ENCODE data around the gene MSMO1. TPM values are rescaled to one million over a fixed set of nuclear protein-coding genes. Genes with fewer than 3 reads are reported as not detected.
"Not testable (repeated sequence)": the region's sequence is repeated elsewhere in the genome, so short reads cannot be mapped to it uniquely, and the experiment has no call there.

Gene MSMO1
- total RNA-seq (24.6 TPM), polyA plus RNA-seq (ENCODE audit: insufficient read depth in 1 of 8, insufficient read length in 8 of 8, low replicate concordance in 1 of 8) (10 to 100 TPM; 20.5 to 34.3 (median 30.1) TPM)
- long read RNA-seq, donor 1, partial matches to known transcripts, result 0 of 3 reads
- long read RNA-seq, donor 1, other reads (novel, unspliced or antisense), result 0 of 3 reads
- long read RNA-seq, donor 2, partial matches to known transcripts, result 0 of 1 reads
- long read RNA-seq, donor 2, other reads (novel, unspliced or antisense), result 0 of 1 reads
- long read RNA-seq, donor 3, transcript MSMO1-201 (6 exons, 2,269 nt), result major isoform, 7 of 8 reads
- long read RNA-seq, donor 3, partial matches to known transcripts, result 0 of 8 reads
- long read RNA-seq, donor 3, other reads (novel, unspliced or antisense), result 0 of 8 reads
- long read RNA-seq, donor 4, transcript MSMO1-201 (6 exons, 2,269 nt), result major isoform, 5 of 5 reads
- long read RNA-seq, donor 4, partial matches to known transcripts, result 0 of 5 reads
- long read RNA-seq, donor 4, other reads (novel, unspliced or antisense), result 0 of 5 reads
- long read RNA-seq, donor 5, transcript MSMO1-201 (6 exons, 2,269 nt), result major isoform, 15 of 16 reads
- long read RNA-seq, donor 5, partial matches to known transcripts, result 0 of 16 reads
- long read RNA-seq, donor 5, other reads (novel, unspliced or antisense), result 0 of 16 reads
- long read RNA-seq, donor 6, transcript MSMO1-201 (6 exons, 2,269 nt), result major isoform, 9 of 12 reads
- long read RNA-seq, donor 6, partial matches to known transcripts, result 0 of 12 reads
- long read RNA-seq, donor 6, other reads (novel, unspliced or antisense), result 0 of 12 reads
- long read RNA-seq, donor 7, transcript MSMO1-201 (6 exons, 2,269 nt), result major isoform, 18 of 18 reads
- long read RNA-seq, donor 7, partial matches to known transcripts, result 0 of 18 reads
- long read RNA-seq, donor 7, other reads (novel, unspliced or antisense), result 0 of 18 reads
- long read RNA-seq, donor 8, transcript MSMO1-201 (6 exons, 2,269 nt), result major isoform, 19 of 19 reads
- long read RNA-seq, donor 8, partial matches to known transcripts, result 0 of 19 reads
- long read RNA-seq, donor 8, other reads (novel, unspliced or antisense), result 0 of 19 reads
- long read RNA-seq, donor 9, transcript MSMO1-201 (6 exons, 2,269 nt), result major isoform, 18 of 55 reads
- long read RNA-seq, donor 9, partial matches to known transcripts, result 35 of 55 reads
- long read RNA-seq, donor 9, other reads (novel, unspliced or antisense), result 0 of 55 reads
- long read RNA-seq, donor 10, transcript MSMO1-201 (6 exons, 2,269 nt), result major isoform, 20 of 64 reads
- long read RNA-seq, donor 10, partial matches to known transcripts, result 41 of 64 reads
- long read RNA-seq, donor 10, other reads (novel, unspliced or antisense), result 0 of 64 reads
- long read RNA-seq, donor 11, transcript MSMO1-201 (6 exons, 2,269 nt), result major isoform, 10 of 10 reads
- long read RNA-seq, donor 11, partial matches to known transcripts, result 0 of 10 reads
- long read RNA-seq, donor 11, other reads (novel, unspliced or antisense), result 0 of 10 reads

DNA sequence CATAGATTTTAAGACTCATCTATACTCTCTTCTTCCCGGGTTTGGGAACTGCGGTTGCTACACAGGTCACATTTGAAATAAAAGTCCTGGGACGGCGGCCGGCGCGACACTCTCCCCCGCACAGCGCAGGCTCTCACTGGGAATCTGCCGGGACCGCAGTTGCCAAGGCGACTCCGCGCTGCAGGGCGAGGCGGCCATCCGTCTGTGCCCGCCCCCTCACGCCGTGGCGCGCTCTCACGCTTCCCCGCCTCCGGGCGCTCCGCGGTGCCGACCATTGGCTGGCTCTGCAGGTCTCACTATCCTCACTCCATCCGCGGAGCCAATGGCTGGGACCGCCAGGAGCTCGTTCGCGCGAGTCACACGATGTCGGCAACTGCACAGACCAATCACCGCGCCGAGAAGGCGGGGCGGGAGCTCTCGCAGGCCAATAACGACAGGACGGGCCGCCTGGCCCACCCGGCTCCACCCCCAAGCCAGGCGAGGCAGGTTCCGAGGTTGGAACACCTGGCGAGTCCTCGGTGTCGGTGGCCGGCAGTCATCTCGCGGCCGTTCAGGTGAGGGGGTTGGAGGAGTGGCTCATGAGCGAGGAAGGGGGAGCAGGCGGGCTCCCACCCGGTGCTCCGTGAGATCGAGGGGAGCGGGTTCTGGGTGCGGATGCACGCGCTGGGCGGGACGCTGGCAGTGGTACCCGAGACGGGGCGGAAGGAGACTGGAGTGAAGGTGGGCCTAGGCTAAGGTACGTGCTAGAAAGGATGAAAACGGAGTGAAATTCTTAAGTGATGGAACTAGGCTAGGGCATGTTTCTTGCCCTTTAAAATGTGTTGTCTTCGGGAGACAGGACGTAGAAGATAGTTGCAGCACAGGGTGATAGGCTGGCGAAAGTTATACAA lies at the start of gene MSMO1:
Gene MSMO1 (plus strand): TSS at position 459 of the 890 bp plus-strand sequence. CDS start 5,702 bp downstream, outside the sequence.
- peaks cover 4% of the 10 kb centered on the region for H3K36me3 ChIP-seq (ENCODE audit: control insufficient read depth, insufficient read depth, low read length)
- H3K27me3 ChIP-seq (ENCODE audit: control insufficient read depth, insufficient read depth, low read length), result no peaks in the 10 kb centered on the region
- DNase-seq, result peak; percentile 100
- H3K4me3 ChIP-seq (ENCODE audit: low read length), result peak within 1 kb of the TSS; percentile 74
- peak within 1 kb of the TSS; percentile 90 for H3K27ac ChIP-seq (ENCODE audit: low read length)
- no peaks in the 10 kb centered on the region for H3K9me3 ChIP-seq (replicated peaks; ENCODE audit: control insufficient read depth, low read depth, low read length)
- peaks cover 10% of the 10 kb centered on the region for H3K4me1 ChIP-seq (ENCODE audit: control insufficient read depth, insufficient read depth, low read length)
- WGBS (ENCODE audit: insufficient coverage), result under 1% methylated on average over 76 of the region's 76 CpGs

GRCh38 chr4:165279531-165279930 lies 47.9 kb upstream of the MSMO1 start:
- 89% methylated on average over 17 of the region's 20 CpGs for WGBS (ENCODE audit: insufficient coverage)
- H3K36me3 ChIP-seq (ENCODE audit: control insufficient read depth, insufficient read depth, low read length); H3K4me3 ChIP-seq (ENCODE audit: low read length); H3K4me1 ChIP-seq (ENCODE audit: control insufficient read depth, insufficient read depth, low read length); H3K27me3 ChIP-seq (ENCODE audit: control insufficient read depth, insufficient read depth, low read length); H3K9me3 ChIP-seq (replicated peaks; ENCODE audit: control insufficient read depth, low read depth, low read length); H3K27ac ChIP-seq (ENCODE audit: low read length); DNase-seq: not testable (repeated sequence)

DNA sequence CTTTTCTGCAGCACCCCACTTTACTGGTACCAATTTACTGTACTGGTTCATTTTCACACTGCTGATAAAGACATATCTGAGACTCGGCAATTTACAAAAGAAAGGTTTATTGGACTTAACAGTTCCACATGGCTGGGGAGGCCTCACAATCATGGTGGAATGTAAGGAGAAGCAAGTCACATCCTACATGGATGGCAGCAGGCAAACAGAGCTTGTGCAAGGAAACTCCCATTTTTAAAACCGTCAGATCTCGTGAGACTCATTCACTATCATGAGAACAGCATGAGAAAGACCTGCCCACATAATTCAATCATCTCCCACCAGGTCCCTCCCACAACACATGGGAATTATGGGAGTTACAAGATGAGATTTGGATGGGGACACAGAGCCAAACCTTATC lies 42.8 kb upstream of the MSMO1 start:
- H3K36me3 ChIP-seq (ENCODE audit: control insufficient read depth, insufficient read depth, low read length); H3K4me3 ChIP-seq (ENCODE audit: low read length); H3K4me1 ChIP-seq (ENCODE audit: control insufficient read depth, insufficient read depth, low read length); H3K27ac ChIP-seq (ENCODE audit: low read length); DNase-seq; H3K9me3 ChIP-seq (replicated peaks; ENCODE audit: control insufficient read depth, low read depth, low read length); H3K27me3 ChIP-seq (ENCODE audit: control insufficient read depth, insufficient read depth, low read length): not testable (repeated sequence)
- WGBS (ENCODE audit: insufficient coverage), result no CpG with 5 or more reads among the region's 3 CpGs

DNA sequence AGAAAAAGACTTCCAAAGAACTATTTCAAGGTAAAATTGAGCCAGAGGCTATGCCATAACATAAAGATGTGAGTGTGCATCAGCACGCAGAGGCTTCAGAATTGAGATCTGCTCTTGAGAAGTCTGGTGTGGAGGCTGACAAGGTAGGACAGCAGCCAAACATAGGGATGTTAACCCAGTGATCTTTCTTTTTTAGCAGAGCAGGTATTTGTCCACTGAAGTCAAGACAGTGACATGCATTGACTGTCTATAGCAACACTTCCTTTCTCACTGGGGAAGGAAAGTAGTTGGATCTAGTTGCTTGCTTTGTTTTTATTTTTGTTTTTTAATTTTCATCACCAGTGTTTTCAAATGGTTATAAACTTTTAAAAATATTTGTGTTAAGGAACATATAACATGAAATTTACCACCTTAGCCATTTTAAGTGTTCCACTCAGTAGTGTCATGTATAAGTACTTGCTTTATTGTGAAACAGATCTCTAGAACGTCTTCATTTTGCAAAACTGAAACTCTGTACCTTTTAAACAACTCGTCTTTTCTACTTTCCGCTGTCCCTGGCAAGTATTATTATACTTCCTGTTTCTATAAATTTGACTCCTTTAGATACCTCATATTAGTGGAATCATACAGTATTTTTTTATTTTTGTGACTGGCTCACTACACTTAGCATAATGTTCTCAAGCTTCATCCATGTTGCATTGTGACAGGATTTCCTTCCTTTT lies 40.7 kb upstream of the MSMO1 start:
- DNase-seq; H3K27me3 ChIP-seq (ENCODE audit: control insufficient read depth, insufficient read depth, low read length); H3K9me3 ChIP-seq (replicated peaks; ENCODE audit: control insufficient read depth, low read depth, low read length); H3K36me3 ChIP-seq (ENCODE audit: control insufficient read depth, insufficient read depth, low read length); H3K4me3 ChIP-seq (ENCODE audit: low read length); H3K4me1 ChIP-seq (ENCODE audit: control insufficient read depth, insufficient read depth, low read length); H3K27ac ChIP-seq (ENCODE audit: low read length): not testable (repeated sequence)
- WGBS (ENCODE audit: insufficient coverage), result no CpG with 5 or more reads among the region's 4 CpGs

DNA sequence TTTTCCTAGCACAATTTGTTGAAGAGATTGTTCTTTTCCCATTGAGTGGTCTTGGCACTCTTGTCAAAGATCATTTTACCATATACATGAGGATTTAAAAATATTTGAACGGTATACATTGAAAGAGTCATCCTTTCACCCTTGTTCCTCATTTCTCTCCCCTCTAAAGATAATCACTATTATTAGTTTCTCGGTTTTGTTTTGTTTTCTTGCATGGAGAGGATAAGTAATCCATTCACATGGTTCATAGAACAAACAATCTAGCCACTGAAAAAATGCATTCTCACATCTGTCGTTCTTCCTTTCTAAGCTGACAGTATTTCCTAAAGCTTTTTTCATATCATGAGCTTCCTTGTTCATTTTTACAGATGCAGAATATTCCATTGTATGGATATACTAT lies 39.2 kb upstream of the MSMO1 start:
- H3K4me3 ChIP-seq (ENCODE audit: low read length), result no peak overlapping the region
- WGBS (ENCODE audit: insufficient coverage), result no CpG with 5 or more reads among the region's 3 CpGs
- DNase-seq, result no peak
- no peaks in the 10 kb centered on the region for H3K9me3 ChIP-seq (replicated peaks; ENCODE audit: control insufficient read depth, low read depth, low read length)
- H3K36me3 ChIP-seq (ENCODE audit: control insufficient read depth, insufficient read depth, low read length), result no peaks in the 10 kb centered on the region
- H3K4me1 ChIP-seq (ENCODE audit: control insufficient read depth, insufficient read depth, low read length), result no peaks in the 10 kb centered on the region
- no peaks in the 10 kb centered on the region for H3K27me3 ChIP-seq (ENCODE audit: control insufficient read depth, insufficient read depth, low read length)
- H3K27ac ChIP-seq (ENCODE audit: low read length), result no peak overlapping the region

- Histone ChIP-seq H3K27me3 (ENCODE audit: control insufficient read depth, insufficient read depth, low read length) (no peaks in the 10 kb centered on the region), H3K36me3 (ENCODE audit: control insufficient read depth, insufficient read depth, low read length) (no peaks in the 10 kb centered on the region), H3K27ac (ENCODE audit: low read length) (no peak overlapping the region), H3K4me3 (ENCODE audit: low read length) (no peak overlapping the region), H3K4me1 (ENCODE audit: control insufficient read depth, insufficient read depth, low read length) (no peaks in the 10 kb centered on the region), H3K9me3 (replicated peaks; ENCODE audit: control insufficient read depth, low read depth, low read length) (no peaks in the 10 kb centered on the region)
- no peak for DNase-seq
These were observed 38.6 kb upstream of the MSMO1 start for GRCh38 chr4:165288639-165289422.

DNA sequence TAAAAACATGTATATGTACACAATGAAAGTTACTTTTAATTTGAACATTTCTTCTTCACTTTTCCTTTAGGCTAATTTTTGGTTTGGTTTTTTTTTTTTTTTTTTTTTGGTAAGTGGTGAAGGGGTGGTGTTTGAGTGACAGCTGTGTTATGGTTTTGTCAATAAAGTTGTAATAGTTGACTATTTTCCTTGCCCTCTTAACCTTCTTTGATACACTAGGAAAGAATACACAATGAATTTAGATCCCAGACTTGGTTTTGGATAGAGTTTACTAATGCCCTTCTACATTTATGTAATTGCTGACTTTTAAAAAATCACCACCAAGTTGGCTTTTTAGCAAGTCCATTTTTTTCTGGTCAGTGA lies 38.1 kb upstream of the MSMO1 start:
- H3K4me3 ChIP-seq (ENCODE audit: low read length), result no peak overlapping the region
- no peaks in the 10 kb centered on the region for H3K9me3 ChIP-seq (replicated peaks; ENCODE audit: control insufficient read depth, low read depth, low read length)
- no peaks in the 10 kb centered on the region for H3K27me3 ChIP-seq (ENCODE audit: control insufficient read depth, insufficient read depth, low read length)
- no peak for DNase-seq
- H3K36me3 ChIP-seq (ENCODE audit: control insufficient read depth, insufficient read depth, low read length), result no peaks in the 10 kb centered on the region
- no peak overlapping the region for H3K27ac ChIP-seq (ENCODE audit: low read length)
- H3K4me1 ChIP-seq (ENCODE audit: control insufficient read depth, insufficient read depth, low read length), result no peaks in the 10 kb centered on the region

GRCh38 chr4:165293061-165293460 lies 34.4 kb upstream of the MSMO1 start:
- Histone ChIP-seq H3K9me3 (replicated peaks; ENCODE audit: control insufficient read depth, low read depth, low read length) (no peaks in the 10 kb centered on the region), H3K4me3 (ENCODE audit: low read length) (no peak overlapping the region), H3K36me3 (ENCODE audit: control insufficient read depth, insufficient read depth, low read length) (no peaks in the 10 kb centered on the region), H3K27ac (ENCODE audit: low read length) (no peak overlapping the region), H3K4me1 (ENCODE audit: control insufficient read depth, insufficient read depth, low read length) (peaks cover 2% of the 10 kb centered on the region), H3K27me3 (ENCODE audit: control insufficient read depth, insufficient read depth, low read length) (no peaks in the 10 kb centered on the region)
- no CpG with 5 or more reads among the region's 6 CpGs for WGBS (ENCODE audit: insufficient coverage)
- peak; percentile 59 for DNase-seq
